GM23338 (cell line): ENCODE data around the gene ABR. TPM values are rescaled to one million over a fixed set of nuclear protein-coding genes. Genes with fewer than 3 reads are reported as not detected.

ENCODE experiments used
- ATAC-seq: fragments of 200-7000 bp; cut with Tn5 transposase; 3 replicates; pipeline ENCODE4 v1.9.1; 2020
- DNase-seq: peaks from one replicate; pipeline ENCODE4 v3.0.0-alpha.2; 2015; ENCODE audit warnings: low spot score
- H2AFZ ChIP-seq: fragments of 200-600 bp; sonication (generic); 2 replicates; pipeline ENCODE4 v1.8.0; 2016; ENCODE audit warnings: antibody characterized with exemption, mild to moderate bottlenecking, moderate library complexity
- H3F3A ChIP-seq: fragments of 200-600 bp; sonication (generic); replicated peaks from 2 replicates; pipeline ENCODE4 v1.8.0; 2017; ENCODE audit warnings: antibody characterized with exemption, mixed run types, low read depth
- H3K27ac ChIP-seq: fragments of 200-600 bp; sonication (generic); 2 replicates; pipeline ENCODE4 v1.6.1; 2016; ENCODE audit warnings: low read depth
- H3K27me3 ChIP-seq: fragments of 200-600 bp; sonication (generic); 2 replicates; pipeline ENCODE4 v1.8.0; 2016; ENCODE audit warnings: mild to moderate bottlenecking, mixed run types, moderate library complexity; ENCODE audit not compliant: insufficient read depth
- H3K36me3 ChIP-seq: fragments of 200-600 bp; sonication (generic); 2 replicates; pipeline ENCODE4 v1.8.0; 2016; ENCODE audit warnings: mild to moderate bottlenecking; ENCODE audit not compliant: insufficient read depth
- H3K4me1 ChIP-seq: fragments of 200-600 bp; sonication (generic); 2 replicates; pipeline ENCODE4 v1.8.0; 2016; ENCODE audit warnings: mild to moderate bottlenecking, moderate library complexity; ENCODE audit not compliant: insufficient read depth
- H3K4me2 ChIP-seq: fragments of 200-600 bp; sonication (generic); 2 replicates; pipeline ENCODE4 v1.7.1; 2017; ENCODE audit warnings: mixed run types
- H3K4me3 ChIP-seq: fragments of 200-600 bp; sonication (generic); 2 replicates; pipeline ENCODE4 v1.6.1; 2016; ENCODE audit warnings: mixed run types
- H3K79me2 ChIP-seq: fragments of 200-600 bp; sonication (generic); replicated peaks from 2 replicates; pipeline ENCODE4 v1.8.0; 2017; ENCODE audit warnings: mild to moderate bottlenecking; ENCODE audit not compliant: insufficient read depth
- H3K9me2 ChIP-seq: fragments of 200-600 bp; sonication (generic); 2 replicates; pipeline ENCODE4 v1.8.0; 2017; ENCODE audit not compliant: insufficient read depth
- H4K20me1 ChIP-seq: fragments of 200-600 bp; sonication (generic); replicated peaks from 2 replicates; pipeline ENCODE4 v1.8.0; 2017; ENCODE audit warnings: mild to moderate bottlenecking; ENCODE audit not compliant: insufficient read depth
- H3K27ac Mint-ChIP-seq: 2 replicates; pipeline ENCODE4 v1.8.0; 2020; ENCODE audit warnings: inconsistent platforms, mild to moderate bottlenecking, moderate library complexity, mixed read lengths
- H3K27me3 Mint-ChIP-seq: 3 replicates; pipeline ENCODE4 v1.8.0; 2022; ENCODE audit warnings: low read depth, mild to moderate bottlenecking, moderate library complexity, mixed read lengths, inconsistent platforms; ENCODE audit not compliant: insufficient read depth, poor library complexity
- H3K36me3 Mint-ChIP-seq: 3 replicates; pipeline ENCODE4 v1.8.0; 2021; ENCODE audit warnings: low read depth, mild to moderate bottlenecking, inconsistent platforms, moderate library complexity, mixed read lengths
- H3K4me1 Mint-ChIP-seq: 3 replicates; pipeline ENCODE4 v1.8.0; 2020; ENCODE audit warnings: mild to moderate bottlenecking, inconsistent platforms, mixed read lengths
- H3K4me3 Mint-ChIP-seq: 3 replicates; pipeline ENCODE4 v1.8.0; 2021; ENCODE audit warnings: moderate library complexity, mild to moderate bottlenecking, inconsistent platforms, mixed read lengths
- H3K9me3 Mint-ChIP-seq: 3 replicates; pipeline ENCODE4 v1.8.0; 2020; ENCODE audit warnings: moderate library complexity, mild to moderate bottlenecking, inconsistent platforms, mixed read lengths
- CREB1 ChIP-seq: fragments of 250-450 bp; sonication (Bioruptor Pico); IDR thresholded peaks from 2 replicates; pipeline ENCODE4 v1.5.0; 2020; ENCODE audit warnings: low read depth, mild to moderate bottlenecking, moderate library complexity
- EZH2 ChIP-seq: fragments of 200-600 bp; sonication (generic); IDR thresholded peaks from one replicate; pipeline ENCODE4 v1.8.0; 2017; ENCODE audit warnings: antibody characterized with exemption, mild to moderate bottlenecking, low read depth; ENCODE audit not compliant: unreplicated experiment
- EZH2phosphoT487 ChIP-seq: fragments of 200-600 bp; sonication (generic); IDR thresholded peaks from one replicate; pipeline ENCODE4 v1.8.1; 2018; ENCODE audit warnings: antibody characterized with exemption; ENCODE audit not compliant: unreplicated experiment
- JUNB ChIP-seq: IDR thresholded peaks from one replicate; pipeline ENCODE4 v1.6.1; 2016; ENCODE audit warnings: antibody characterized with exemption; ENCODE audit not compliant: unreplicated experiment
- NANOG ChIP-seq: IDR thresholded peaks from 2 replicates; pipeline ENCODE4 v1.6.1; 2016; ENCODE audit warnings: antibody characterized with exemption, borderline replicate concordance
- POLR2AphosphoS5 ChIP-seq: IDR thresholded peaks from 2 replicates; pipeline ENCODE4 v1.6.1; 2016; ENCODE audit warnings: antibody characterized with exemption, low read depth
- STAT1 ChIP-seq: IDR thresholded peaks from one replicate; pipeline ENCODE4 v1.6.1; 2016; ENCODE audit warnings: antibody characterized with exemption; ENCODE audit not compliant: unreplicated experiment
- ZNF114 ChIP-seq: fragments of 250-450 bp; sonication (Bioruptor Pico); IDR thresholded peaks from 2 replicates; pipeline ENCODE4 v1.5.0; 2020; ENCODE audit warnings: mild to moderate bottlenecking, moderate library complexity
- ZNF331 ChIP-seq: fragments of 250-450 bp; sonication (Bioruptor Pico); IDR thresholded peaks from 2 replicates; pipeline ENCODE4 v1.5.0; 2020; ENCODE audit warnings: low read depth, mild to moderate bottlenecking, moderate library complexity
- polyA plus RNA-seq: library from polyadenylated mRNA; unstranded; fragments of >200 nt; fragmentation: Nextera tagmentation; extraction: Ambion mirVana; gene quantifications from 2 replicates; pipeline ENCODE4 v1.2.1, GENCODE V29; 2016
- total RNA-seq: library from RNA; depleted of rRNA; stranded (reverse); fragments of >200 nt; shearing (Covaris generic); gene quantifications from 2 replicates; pipeline ENCODE4 v1.2.3, GENCODE V29; 2014
- TF ChIP-seq, protein P1 (sequence below): IDR thresholded peaks from 2 replicates; pipeline ENCODE4 v1.6.1; 2016; ENCODE audit warnings: antibody characterized with exemption
- TF ChIP-seq, protein P2 (sequence below): IDR thresholded peaks from one replicate; pipeline ENCODE4 v1.6.1; 2018; ENCODE audit warnings: antibody characterized with exemption; ENCODE audit not compliant: unreplicated experiment
- TF ChIP-seq, protein P3 (sequence below): fragments of 250-450 bp; sonication (Bioruptor Pico); IDR thresholded peaks from 2 replicates; pipeline ENCODE4 v1.5.0; 2020; ENCODE audit warnings: mild to moderate bottlenecking, moderate library complexity
- TF ChIP-seq, protein P4 (sequence below), 2 experiments: fragments of 200-600 bp in 1 of 2; sonication (generic) in 1 of 2; conservative IDR thresholded peaks; 2 replicates each; pipeline versions ENCODE4 v1.5.1 to v1.6.1; 2016 to 2017; ENCODE audit warnings: antibody characterized with exemption in 2 of 2, low read depth in 2 of 2, mild to moderate bottlenecking in 2 of 2, moderate library complexity in 1 of 2

ABR gene
- total and polyA plus RNA-seq, 2 experiments from 2014 or later = 15.0 to 27.7 TPM

DNA sequence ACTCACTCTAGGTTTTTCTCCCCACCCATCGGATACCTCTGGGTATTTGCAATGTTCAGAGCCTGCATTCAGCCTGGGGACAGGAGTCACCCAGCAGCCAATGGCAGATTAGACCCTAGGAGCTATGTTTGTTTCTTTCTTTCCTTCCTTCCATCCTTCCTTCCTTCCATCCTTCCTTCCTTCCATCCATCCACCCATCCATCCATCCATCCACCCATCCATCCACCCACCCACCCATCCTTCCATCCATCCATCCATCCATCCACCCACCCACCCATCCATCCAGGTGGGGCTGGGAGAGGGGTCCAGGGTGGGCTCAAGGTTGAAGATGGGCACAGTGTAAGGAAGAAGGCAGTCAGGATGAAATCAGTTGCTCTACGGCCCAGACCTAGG, 142.9 kb downstream of the ABR start:
- Histone ChIP-seq H3F3A (no peaks in the 10 kb centered on the region), H3K27ac (no peak overlapping the region), H4K20me1 (no peaks in the 10 kb centered on the region), H3K9me2 (no peaks in the 10 kb centered on the region), H3K4me3 (no peak overlapping the region), H3K4me2 (no peak overlapping the region), H2AFZ (no peak overlapping the region), H3K36me3 (no peaks in the 10 kb centered on the region), H3K27me3 (no peaks in the 10 kb centered on the region; the same call in 1 of the 2 replicates), H3K79me2 (no peaks in the 10 kb centered on the region), H3K4me1 (no peaks in the 10 kb centered on the region)
- no peak for ATAC-seq
- H3K27ac Mint-ChIP-seq = no peak overlapping the region
- DNase-seq = no peak
- peaks cover 3% of the 10 kb centered on the region; the same call in 2 of the 3 replicates for H3K9me3 Mint-ChIP-seq
- TF ChIP-seq, protein P1, sequence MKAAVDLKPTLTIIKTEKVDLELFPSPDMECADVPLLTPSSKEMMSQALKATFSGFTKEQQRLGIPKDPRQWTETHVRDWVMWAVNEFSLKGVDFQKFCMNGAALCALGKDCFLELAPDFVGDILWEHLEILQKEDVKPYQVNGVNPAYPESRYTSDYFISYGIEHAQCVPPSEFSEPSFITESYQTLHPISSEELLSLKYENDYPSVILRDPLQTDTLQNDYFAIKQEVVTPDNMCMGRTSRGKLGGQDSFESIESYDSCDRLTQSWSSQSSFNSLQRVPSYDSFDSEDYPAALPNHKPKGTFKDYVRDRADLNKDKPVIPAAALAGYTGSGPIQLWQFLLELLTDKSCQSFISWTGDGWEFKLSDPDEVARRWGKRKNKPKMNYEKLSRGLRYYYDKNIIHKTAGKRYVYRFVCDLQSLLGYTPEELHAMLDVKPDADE = no peak
- no peak for TF ChIP-seq NANOG
- TF ChIP-seq, protein P2, sequence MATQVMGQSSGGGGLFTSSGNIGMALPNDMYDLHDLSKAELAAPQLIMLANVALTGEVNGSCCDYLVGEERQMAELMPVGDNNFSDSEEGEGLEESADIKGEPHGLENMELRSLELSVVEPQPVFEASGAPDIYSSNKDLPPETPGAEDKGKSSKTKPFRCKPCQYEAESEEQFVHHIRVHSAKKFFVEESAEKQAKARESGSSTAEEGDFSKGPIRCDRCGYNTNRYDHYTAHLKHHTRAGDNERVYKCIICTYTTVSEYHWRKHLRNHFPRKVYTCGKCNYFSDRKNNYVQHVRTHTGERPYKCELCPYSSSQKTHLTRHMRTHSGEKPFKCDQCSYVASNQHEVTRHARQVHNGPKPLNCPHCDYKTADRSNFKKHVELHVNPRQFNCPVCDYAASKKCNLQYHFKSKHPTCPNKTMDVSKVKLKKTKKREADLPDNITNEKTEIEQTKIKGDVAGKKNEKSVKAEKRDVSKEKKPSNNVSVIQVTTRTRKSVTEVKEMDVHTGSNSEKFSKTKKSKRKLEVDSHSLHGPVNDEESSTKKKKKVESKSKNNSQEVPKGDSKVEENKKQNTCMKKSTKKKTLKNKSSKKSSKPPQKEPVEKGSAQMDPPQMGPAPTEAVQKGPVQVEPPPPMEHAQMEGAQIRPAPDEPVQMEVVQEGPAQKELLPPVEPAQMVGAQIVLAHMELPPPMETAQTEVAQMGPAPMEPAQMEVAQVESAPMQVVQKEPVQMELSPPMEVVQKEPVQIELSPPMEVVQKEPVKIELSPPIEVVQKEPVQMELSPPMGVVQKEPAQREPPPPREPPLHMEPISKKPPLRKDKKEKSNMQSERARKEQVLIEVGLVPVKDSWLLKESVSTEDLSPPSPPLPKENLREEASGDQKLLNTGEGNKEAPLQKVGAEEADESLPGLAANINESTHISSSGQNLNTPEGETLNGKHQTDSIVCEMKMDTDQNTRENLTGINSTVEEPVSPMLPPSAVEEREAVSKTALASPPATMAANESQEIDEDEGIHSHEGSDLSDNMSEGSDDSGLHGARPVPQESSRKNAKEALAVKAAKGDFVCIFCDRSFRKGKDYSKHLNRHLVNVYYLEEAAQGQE = no peak
- no peak for TF ChIP-seq ZNF114
- TF ChIP-seq, protein P3, sequence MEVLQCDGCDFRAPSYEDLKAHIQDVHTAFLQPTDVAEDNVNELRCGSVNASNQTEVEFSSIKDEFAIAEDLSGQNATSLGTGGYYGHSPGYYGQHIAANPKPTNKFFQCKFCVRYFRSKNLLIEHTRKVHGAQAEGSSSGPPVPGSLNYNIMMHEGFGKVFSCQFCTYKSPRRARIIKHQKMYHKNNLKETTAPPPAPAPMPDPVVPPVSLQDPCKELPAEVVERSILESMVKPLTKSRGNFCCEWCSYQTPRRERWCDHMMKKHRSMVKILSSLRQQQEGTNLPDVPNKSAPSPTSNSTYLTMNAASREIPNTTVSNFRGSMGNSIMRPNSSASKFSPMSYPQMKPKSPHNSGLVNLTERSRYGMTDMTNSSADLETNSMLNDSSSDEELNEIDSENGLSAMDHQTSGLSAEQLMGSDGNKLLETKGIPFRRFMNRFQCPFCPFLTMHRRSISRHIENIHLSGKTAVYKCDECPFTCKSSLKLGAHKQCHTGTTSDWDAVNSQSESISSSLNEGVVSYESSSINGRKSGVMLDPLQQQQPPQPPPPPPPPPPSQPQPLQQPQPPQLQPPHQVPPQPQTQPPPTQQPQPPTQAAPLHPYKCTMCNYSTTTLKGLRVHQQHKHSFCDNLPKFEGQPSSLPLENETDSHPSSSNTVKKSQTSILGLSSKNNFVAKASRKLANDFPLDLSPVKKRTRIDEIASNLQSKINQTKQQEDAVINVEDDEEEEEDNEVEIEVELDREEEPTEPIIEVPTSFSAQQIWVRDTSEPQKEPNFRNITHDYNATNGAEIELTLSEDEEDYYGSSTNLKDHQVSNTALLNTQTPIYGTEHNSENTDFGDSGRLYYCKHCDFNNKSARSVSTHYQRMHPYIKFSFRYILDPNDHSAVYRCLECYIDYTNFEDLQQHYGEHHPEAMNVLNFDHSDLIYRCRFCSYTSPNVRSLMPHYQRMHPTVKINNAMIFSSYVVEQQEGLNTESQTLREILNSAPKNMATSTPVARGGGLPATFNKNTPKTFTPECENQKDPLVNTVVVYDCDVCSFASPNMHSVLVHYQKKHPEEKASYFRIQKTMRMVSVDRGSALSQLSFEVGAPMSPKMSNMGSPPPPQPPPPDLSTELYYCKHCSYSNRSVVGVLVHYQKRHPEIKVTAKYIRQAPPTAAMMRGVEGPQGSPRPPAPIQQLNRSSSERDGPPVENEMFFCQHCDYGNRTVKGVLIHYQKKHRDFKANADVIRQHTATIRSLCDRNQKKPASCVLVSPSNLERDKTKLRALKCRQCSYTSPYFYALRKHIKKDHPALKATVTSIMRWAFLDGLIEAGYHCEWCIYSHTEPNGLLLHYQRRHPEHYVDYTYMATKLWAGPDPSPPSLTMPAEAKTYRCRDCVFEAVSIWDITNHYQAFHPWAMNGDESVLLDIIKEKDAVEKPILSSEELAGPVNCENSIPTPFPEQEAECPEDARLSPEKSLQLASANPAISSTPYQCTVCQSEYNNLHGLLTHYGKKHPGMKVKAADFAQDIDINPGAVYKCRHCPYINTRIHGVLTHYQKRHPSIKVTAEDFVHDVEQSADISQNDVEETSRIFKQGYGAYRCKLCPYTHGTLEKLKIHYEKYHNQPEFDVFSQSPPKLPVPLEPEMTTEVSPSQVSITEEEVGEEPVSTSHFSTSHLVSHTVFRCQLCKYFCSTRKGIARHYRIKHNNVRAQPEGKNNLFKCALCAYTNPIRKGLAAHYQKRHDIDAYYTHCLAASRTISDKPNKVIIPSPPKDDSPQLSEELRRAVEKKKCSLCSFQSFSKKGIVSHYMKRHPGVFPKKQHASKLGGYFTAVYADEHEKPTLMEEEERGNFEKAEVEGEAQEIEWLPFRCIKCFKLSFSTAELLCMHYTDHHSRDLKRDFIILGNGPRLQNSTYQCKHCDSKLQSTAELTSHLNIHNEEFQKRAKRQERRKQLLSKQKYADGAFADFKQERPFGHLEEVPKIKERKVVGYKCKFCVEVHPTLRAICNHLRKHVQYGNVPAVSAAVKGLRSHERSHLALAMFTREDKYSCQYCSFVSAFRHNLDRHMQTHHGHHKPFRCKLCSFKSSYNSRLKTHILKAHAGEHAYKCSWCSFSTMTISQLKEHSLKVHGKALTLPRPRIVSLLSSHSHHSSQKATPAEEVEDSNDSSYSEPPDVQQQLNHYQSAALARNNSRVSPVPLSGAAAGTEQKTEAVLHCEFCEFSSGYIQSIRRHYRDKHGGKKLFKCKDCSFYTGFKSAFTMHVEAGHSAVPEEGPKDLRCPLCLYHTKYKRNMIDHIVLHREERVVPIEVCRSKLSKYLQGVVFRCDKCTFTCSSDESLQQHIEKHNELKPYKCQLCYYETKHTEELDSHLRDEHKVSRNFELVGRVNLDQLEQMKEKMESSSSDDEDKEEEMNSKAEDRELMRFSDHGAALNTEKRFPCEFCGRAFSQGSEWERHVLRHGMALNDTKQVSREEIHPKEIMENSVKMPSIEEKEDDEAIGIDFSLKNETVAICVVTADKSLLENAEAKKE (CRISPR knock-in tag) = no peak
- no peak for TF ChIP-seq ZNF331
- TF ChIP-seq, protein P4, sequence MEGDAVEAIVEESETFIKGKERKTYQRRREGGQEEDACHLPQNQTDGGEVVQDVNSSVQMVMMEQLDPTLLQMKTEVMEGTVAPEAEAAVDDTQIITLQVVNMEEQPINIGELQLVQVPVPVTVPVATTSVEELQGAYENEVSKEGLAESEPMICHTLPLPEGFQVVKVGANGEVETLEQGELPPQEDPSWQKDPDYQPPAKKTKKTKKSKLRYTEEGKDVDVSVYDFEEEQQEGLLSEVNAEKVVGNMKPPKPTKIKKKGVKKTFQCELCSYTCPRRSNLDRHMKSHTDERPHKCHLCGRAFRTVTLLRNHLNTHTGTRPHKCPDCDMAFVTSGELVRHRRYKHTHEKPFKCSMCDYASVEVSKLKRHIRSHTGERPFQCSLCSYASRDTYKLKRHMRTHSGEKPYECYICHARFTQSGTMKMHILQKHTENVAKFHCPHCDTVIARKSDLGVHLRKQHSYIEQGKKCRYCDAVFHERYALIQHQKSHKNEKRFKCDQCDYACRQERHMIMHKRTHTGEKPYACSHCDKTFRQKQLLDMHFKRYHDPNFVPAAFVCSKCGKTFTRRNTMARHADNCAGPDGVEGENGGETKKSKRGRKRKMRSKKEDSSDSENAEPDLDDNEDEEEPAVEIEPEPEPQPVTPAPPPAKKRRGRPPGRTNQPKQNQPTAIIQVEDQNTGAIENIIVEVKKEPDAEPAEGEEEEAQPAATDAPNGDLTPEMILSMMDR (conservative IDR thresholded peaks at IDR 0.05; ENCODE audit: low read depth in 2 of 2) = no peak
- TF ChIP-seq JUNB = no peak
- no peak for TF ChIP-seq CREB1 (CRISPR knock-in tag)
- TF ChIP-seq STAT1 = no peak
- no peak for TF ChIP-seq EZH2
- no peak for TF ChIP-seq POLR2AphosphoS5
- TF ChIP-seq EZH2phosphoT487 = no peak
- H3K36me3 Mint-ChIP-seq = peaks cover 4% of the 10 kb centered on the region; the same call in 1 of the 3 replicates
- peaks cover 14% of the 10 kb centered on the region; the same call in 2 of the 3 replicates for H3K4me1 Mint-ChIP-seq
- no peak overlapping the region for H3K4me3 Mint-ChIP-seq
- H3K27me3 Mint-ChIP-seq = peaks cover 10% of the 10 kb centered on the region
